ENCODE data around the gene PHEX.

- TF ChIP-seq CTCF (conservative IDR thresholded peaks at IDR 0.05), result no peak
- no peak for TF ChIP-seq ZFX (IDR thresholded peaks at IDR 0.05)
Observed at GRCh38 chrX:22012051-22012450, 20.1 kb upstream of the PHEX start.

Data from C4-2B (cell line).